ACC112 (cell line): ENCODE results near the gene PTPRU.
"Not testable (repeated sequence)": the region's sequence is repeated elsewhere in the genome, so short reads cannot be mapped to it uniquely, and the experiment has no call there.

Experiments used
- H2AFZ ChIP-seq: fragments of 200-600 bp; sonication (generic); one replicate; pipeline ENCODE4 v1.6.0; 2017; ENCODE audit warnings: antibody characterized with exemption, low read length; ENCODE audit not compliant: unreplicated experiment
- H3K27ac ChIP-seq: fragments of 200-600 bp; sonication (generic); 2 replicates; pipeline ENCODE4 v1.5.1; 2014; ENCODE audit warnings: low read depth, mild to moderate bottlenecking, antibody characterized with exemption, low read length, moderate library complexity
- H3K27me3 ChIP-seq: fragments of 200-600 bp; sonication (generic); 2 replicates; pipeline ENCODE4 v1.6.1; 2014; ENCODE audit warnings: mild to moderate bottlenecking, antibody characterized with exemption, low read length, moderate library complexity, mixed read lengths; ENCODE audit not compliant: insufficient read depth
- H3K36me3 ChIP-seq: fragments of 200-600 bp; sonication (generic); 2 replicates; pipeline ENCODE4 v1.6.1; 2016; ENCODE audit warnings: mild to moderate bottlenecking, antibody characterized with exemption, low read length, moderate library complexity, mixed read lengths; ENCODE audit not compliant: insufficient read depth
- H3K4me1 ChIP-seq: fragments of 200-600 bp; sonication (generic); one replicate; pipeline ENCODE4 v1.6.1; 2016; ENCODE audit warnings: low read length, mixed read lengths; ENCODE audit not compliant: insufficient read depth, unreplicated experiment, control insufficient read depth
- H3K4me3 ChIP-seq: fragments of 200-600 bp; sonication (generic); 2 replicates; pipeline ENCODE4 v1.5.1; 2014; ENCODE audit warnings: mild to moderate bottlenecking, low read depth, low read length
- H3K79me2 ChIP-seq: fragments of 200-600 bp; sonication (generic); one replicate; pipeline ENCODE4 v1.6.0; 2016; ENCODE audit warnings: low read length; ENCODE audit not compliant: control insufficient read depth, unreplicated experiment, insufficient read depth

PTPRU gene

GRCh38 chr1:29291756-29292155 lies 55.4 kb downstream of the PTPRU start:
- no peak overlapping the region for H2AFZ ChIP-seq
- no peak overlapping the region for H3K27ac ChIP-seq
- H3K4me3 ChIP-seq, result no peak overlapping the region
- H3K27me3 ChIP-seq, result no peaks in the 10 kb centered on the region
- H3K79me2 ChIP-seq, result no peaks in the 10 kb centered on the region
- H3K4me1 ChIP-seq, result peaks cover 3% of the 10 kb centered on the region
- no peaks in the 10 kb centered on the region for H3K36me3 ChIP-seq

GRCh38 chr1:29292344-29292743 lies 56.0 kb downstream of the PTPRU start:
- Histone ChIP-seq H3K27ac (no peak overlapping the region), H3K79me2 (no peaks in the 10 kb centered on the region), H3K36me3 (no peaks in the 10 kb centered on the region), H2AFZ (no peak overlapping the region), H3K4me3 (no peak overlapping the region), H3K4me1 (no peaks in the 10 kb centered on the region), H3K27me3 (no peaks in the 10 kb centered on the region)

- no peaks in the 10 kb centered on the region for H3K4me1 ChIP-seq
- H2AFZ ChIP-seq, result no peak overlapping the region
- H3K27ac ChIP-seq, result no peak overlapping the region
- H3K4me3 ChIP-seq, result no peak overlapping the region
- no peaks in the 10 kb centered on the region for H3K79me2 ChIP-seq
- no peaks in the 10 kb centered on the region for H3K27me3 ChIP-seq
- H3K36me3 ChIP-seq, result no peaks in the 10 kb centered on the region
These were observed 61.1 kb downstream of the PTPRU start for GRCh38 chr1:29297450-29297849.

- Histone ChIP-seq H3K27me3 (no peaks in the 10 kb centered on the region), H3K36me3 (no peaks in the 10 kb centered on the region), H3K4me1 (no peaks in the 10 kb centered on the region), H3K79me2 (no peaks in the 10 kb centered on the region), H3K4me3 (no peak overlapping the region), H2AFZ (no peak overlapping the region), H3K27ac (no peak overlapping the region)
These were observed 61.9 kb downstream of the PTPRU start for GRCh38 chr1:29298246-29298645.

- H3K27me3 ChIP-seq, result no peaks in the 10 kb centered on the region
- H3K36me3 ChIP-seq, result no peaks in the 10 kb centered on the region
- no peaks in the 10 kb centered on the region for H3K79me2 ChIP-seq
- no peak overlapping the region for H3K27ac ChIP-seq
- H3K4me1 ChIP-seq, result no peaks in the 10 kb centered on the region
- H2AFZ ChIP-seq, result no peak overlapping the region
- no peak overlapping the region for H3K4me3 ChIP-seq
These were observed 63.1 kb downstream of the PTPRU start for GRCh38 chr1:29299446-29299845.

GRCh38 chr1:29301732-29302131 lies 65.4 kb downstream of the PTPRU start:
- not testable (repeated sequence) for H3K27me3 ChIP-seq, H3K4me3 ChIP-seq, H3K79me2 ChIP-seq, H3K36me3 ChIP-seq, H3K4me1 ChIP-seq, H3K27ac ChIP-seq, H2AFZ ChIP-seq

- H3K27ac ChIP-seq, result no peak overlapping the region
- H3K27me3 ChIP-seq, result no peaks in the 10 kb centered on the region
- H3K4me1 ChIP-seq, result no peaks in the 10 kb centered on the region
These were observed 67.1 kb downstream of the PTPRU start for GRCh38 chr1:29303201-29304024.

GRCh38 chr1:29304025-29304684 lies 67.8 kb downstream of the PTPRU start:
- H2AFZ ChIP-seq, result no peak overlapping the region
- H3K27me3 ChIP-seq, result no peaks in the 10 kb centered on the region
- no peaks in the 10 kb centered on the region for H3K4me1 ChIP-seq
- no peaks in the 10 kb centered on the region for H3K79me2 ChIP-seq
- H3K27ac ChIP-seq, result no peak overlapping the region
- no peak overlapping the region for H3K4me3 ChIP-seq
- H3K36me3 ChIP-seq, result no peaks in the 10 kb centered on the region

More at GRCh38 chr1:29303201-29304024, 67.1 kb downstream of the PTPRU start:
- H3K79me2 ChIP-seq, result no peaks in the 10 kb centered on the region
- H2AFZ ChIP-seq, result no peak overlapping the region
- H3K4me3 ChIP-seq, result no peak overlapping the region
- H3K36me3 ChIP-seq, result no peaks in the 10 kb centered on the region

GRCh38 chr1:29305943-29306342 lies 69.6 kb downstream of the PTPRU start:
- Histone ChIP-seq H2AFZ (no peak overlapping the region), H3K4me1 (no peaks in the 10 kb centered on the region), H3K27me3 (no peaks in the 10 kb centered on the region)

GRCh38 chr1:29306471-29307140 lies 70.3 kb downstream of the PTPRU start:
- Histone ChIP-seq H3K36me3 (no peaks in the 10 kb centered on the region), H2AFZ (no peak overlapping the region), H3K27me3 (no peaks in the 10 kb centered on the region), H3K27ac (no peak overlapping the region), H3K4me3 (no peak overlapping the region), H3K79me2 (no peaks in the 10 kb centered on the region), H3K4me1 (no peaks in the 10 kb centered on the region)

More at GRCh38 chr1:29305943-29306342, 69.6 kb downstream of the PTPRU start:
- Histone ChIP-seq H3K36me3 (no peaks in the 10 kb centered on the region), H3K79me2 (no peaks in the 10 kb centered on the region), H3K4me3 (no peak overlapping the region), H3K27ac (no peak overlapping the region)
